B cell (primary cell): ENCODE measurements around the gene EPB41L4B. TPM values are rescaled to one million over a fixed set of nuclear protein-coding genes. Genes with fewer than 3 reads are reported as not detected.

ENCODE experiments used
- ATAC-seq: fragments of 200-7000 bp; cut with Tn5 transposase; one replicate; pipeline ENCODE4 v1.10.0; 2021; ENCODE audit warnings: low read depth, mild to moderate bottlenecking, moderate number of reproducible peaks, moderate library complexity
- CTCF ChIA-PET: fragments of 350-600 bp; sonication (Branson Sonifier 250); formaldehyde crosslinking; loops from one replicate; lab custom pipeline; 2021; ENCODE audit warnings: antibody characterized with exemption, inconsistent platforms; lab: Charles Lee
- POLR2A ChIA-PET: fragments of 350-600 bp; sonication (Branson Sonifier 250); formaldehyde crosslinking; loops from one replicate; lab custom pipeline; 2021; ENCODE audit warnings: antibody characterized with exemption; lab: Charles Lee
- DNase-seq: peaks from one replicate; pipeline ENCODE4 v3.0.0; 2013
- H2AFZ ChIP-seq: 2 replicates; pipeline ENCODE4 v1.6.1; 2012; ENCODE audit warnings: mild to moderate bottlenecking, low read depth, low read length; ENCODE audit not compliant: insufficient read depth, poor library complexity, severe bottlenecking
- H3K27ac ChIP-seq, 2 donors: 1 replicate in 1 of 2; 2 replicates in 1 of 2; pipeline ENCODE4 v1.5.1; 2012 to 2013; ENCODE audit warnings: low read length in 2 of 2, mild to moderate bottlenecking in 2 of 2, moderate library complexity in 1 of 2
- H3K27me3 ChIP-seq, 4 experiments: fragments of 200-600 bp in 1 of 4; sonication (generic) in 1 of 4; replicated peaks in 1 of 4; 1 replicate in 2 of 4; 2 replicates in 2 of 4; pipeline versions ENCODE4 v1.6.1 to v1.7.0; 2013 to 2016; ENCODE audit warnings: low read length in 3 of 4, mild to moderate bottlenecking in 2 of 4, mixed read lengths in 1 of 4, moderate library complexity in 1 of 4; ENCODE audit not compliant: insufficient read depth in 4 of 4, control insufficient read depth in 3 of 4; ENCODE audit errors: control extremely low read depth in 1 of 4
- H3K36me3 ChIP-seq, 2 experiments: replicated peaks in 1 of 2; 1 replicate in 1 of 2; 2 replicates in 1 of 2; pipeline versions ENCODE4 v1.6.1 to v1.7.1; 2013; ENCODE audit warnings: low read length in 1 of 2; ENCODE audit not compliant: insufficient read depth in 2 of 2, control insufficient read depth in 1 of 2; ENCODE audit errors: control extremely low read depth in 1 of 2, extremely low read depth in 1 of 2
- H3K4me1 ChIP-seq, 2 donors: fragments of 200-600 bp in 1 of 2; sonication (generic) in 1 of 2; 1 replicate in 1 of 2; 2 replicates in 1 of 2; pipeline versions ENCODE4 v1.5.1 to v1.6.1; 2013 to 2017; ENCODE audit warnings: low read length in 2 of 2; ENCODE audit not compliant: control insufficient read depth in 2 of 2, insufficient read depth in 2 of 2
- H3K4me2 ChIP-seq: replicated peaks from 2 replicates; pipeline ENCODE3; 2012; ENCODE audit warnings: mild to moderate bottlenecking, low read depth, low read length; ENCODE audit not compliant: poor library complexity, severe bottlenecking
- H3K4me3 ChIP-seq, 5 experiments: fragments of 200-600 bp in 1 of 5; sonication (generic) in 1 of 5; 1 replicate in 3 of 5; 2 replicates in 2 of 5; pipeline versions ENCODE4 v1.5.1 to v1.7.0; 2011 to 2016; ENCODE audit warnings: low read length in 4 of 5, mild to moderate bottlenecking in 4 of 5, low read depth in 2 of 5, control low read depth in 1 of 5, moderate library complexity in 1 of 5; ENCODE audit not compliant: insufficient read depth in 1 of 5; ENCODE audit errors: control extremely low read depth in 1 of 5, extremely low read depth in 1 of 5
- H3K79me2 ChIP-seq: fragments of 200-600 bp; sonication (generic); one replicate; pipeline ENCODE4 v1.6.0; 2016; ENCODE audit warnings: low read length; ENCODE audit not compliant: control insufficient read depth, insufficient read depth
- H3K9ac ChIP-seq: fragments of 200-600 bp; sonication (generic); 2 replicates; pipeline ENCODE4 v1.6.1; 2017; ENCODE audit warnings: mild to moderate bottlenecking, low read length, moderate library complexity
- H3K9me3 ChIP-seq, 3 donors: one replicate each; pipeline versions ENCODE4 v1.6.1 to v1.7.1; 2013; ENCODE audit warnings: low read length in 2 of 3; ENCODE audit not compliant: control insufficient read depth in 2 of 3, insufficient read depth in 1 of 3; ENCODE audit errors: control extremely low read depth in 1 of 3
- H4K20me1 ChIP-seq: 2 replicates; pipeline ENCODE4 v1.6.0; 2012; ENCODE audit warnings: mild to moderate bottlenecking, low read length; ENCODE audit not compliant: insufficient read depth, control insufficient read depth, poor library complexity, severe bottlenecking
- H3K27ac Mint-ChIP-seq: one replicate; pipeline ENCODE4 v1.8.0; 2021; ENCODE audit warnings: mixed read lengths
- H3K27me3 Mint-ChIP-seq: one replicate; pipeline ENCODE4 v1.8.0; 2021; ENCODE audit warnings: mixed read lengths
- H3K4me1 Mint-ChIP-seq: one replicate; pipeline ENCODE4 v1.8.0; 2021; ENCODE audit warnings: mixed read lengths
- H3K4me3 Mint-ChIP-seq: one replicate; pipeline ENCODE4 v1.8.0; 2021; ENCODE audit warnings: mixed read lengths
- H3K9me3 Mint-ChIP-seq: one replicate; pipeline ENCODE4 v1.8.0; 2022; ENCODE audit warnings: mixed read lengths; ENCODE audit not compliant: insufficient read depth
- CTCF ChIP-seq: fragments of 200-600 bp; IDR thresholded peaks from one replicate; pipeline ENCODE4 v1.8.0; 2022; ENCODE audit warnings: antibody characterized with exemption, mild to moderate bottlenecking
- EZH2 ChIP-seq: IDR thresholded peaks from 2 replicates; pipeline ENCODE4 v1.6.1; 2012; ENCODE audit warnings: borderline replicate concordance, low read depth, mild to moderate bottlenecking, moderate library complexity, low read length; ENCODE audit not compliant: insufficient read depth, poor library complexity, severe bottlenecking
- whole genome bisulfite sequencing: methylation state at CpG from one replicate; pipeline ENCODE4 v1.1.5; 2013; ENCODE audit warnings: missing lambda C conversion rate; ENCODE audit not compliant: insufficient coverage; 5-methylcytosine and 5-hydroxymethylcytosine counted together
- intact Hi-C: fragments of 100-400 bp; cut with micrococcal nuclease; formaldehyde crosslinking; loops from one replicate; pipeline ENCODE4 v1.10.0; 2022
- polyA plus RNA-seq: library from polyadenylated mRNA; depleted of rRNA; stranded (reverse); fragments of >200 nt; gene quantifications from 2 replicates; pipeline ENCODE4 v1.2.3, GENCODE V29; 2012
- total RNA-seq, 2 donors: library from RNA; stranded (reverse); fragments of 120-200 nt in 1 of 2; gene quantifications; 1 replicate in 1 of 2; 2 replicates in 1 of 2; pipeline versions ENCODE4 v1.2.3 to v1.2.4, GENCODE V29; 2013 to 2022

EPB41L4B gene
- total and polyA plus RNA-seq, 2 donors (not counting 1 experiment from before 2014, with no cell fraction given): 2.9 TPM; not detected in 1

DNA sequence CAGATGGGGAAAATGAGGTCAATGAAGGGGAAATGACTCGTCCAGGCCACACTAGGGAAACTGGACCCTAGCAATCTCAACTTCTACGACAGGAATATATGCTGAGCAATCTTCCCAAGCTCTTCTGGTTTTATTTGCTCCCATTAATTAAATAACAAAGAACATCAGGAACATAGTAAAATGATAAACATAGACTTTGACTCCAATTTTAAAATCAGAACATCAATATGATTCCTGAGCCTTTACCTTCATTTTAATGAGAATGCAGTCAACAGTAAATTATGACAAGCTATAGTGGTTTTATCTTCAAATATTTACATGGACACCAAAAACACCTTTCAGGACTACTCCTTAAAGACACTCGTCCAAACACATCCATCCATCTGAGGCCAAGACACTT, 79.7 kb downstream of the EPB41L4B start:
- intact Hi-C loops: no loop called here
- no peak overlapping the region for H3K27ac Mint-ChIP-seq
- TF ChIP-seq EZH2: no peak
- TF ChIP-seq CTCF: no peak
- WGBS: no CpG with 5 or more reads among the region's 3 CpGs
- Histone ChIP-seq H3K4me1 (no peaks in the 10 kb centered on the region), H3K4me2 (no peak overlapping the region), H3K79me2 (no peaks in the 10 kb centered on the region), H3K4me3 (no peak overlapping the region), H3K36me3 (no peaks in the 10 kb centered on the region), H4K20me1 (no peaks in the 10 kb centered on the region), H3K9me3 (no peaks in the 10 kb centered on the region), H3K27ac (no peak overlapping the region), H3K9ac (no peak overlapping the region), H3K27me3 (peaks cover 0 to 29% (median 4%) of the 10 kb centered on the region in 4 experiments), H2AFZ (no peak overlapping the region)
- H3K4me3 Mint-ChIP-seq: no peak overlapping the region
- no peaks in the 10 kb centered on the region for H3K4me1 Mint-ChIP-seq
- no peaks in the 10 kb centered on the region for H3K9me3 Mint-ChIP-seq
- POLR2A ChIA-PET: no interaction called here
- no peak for ATAC-seq
- no peak for DNase-seq
- peaks cover 41% of the 10 kb centered on the region for H3K27me3 Mint-ChIP-seq
- CTCF ChIA-PET: interaction anchor here (3.6 kb wide), 1 partner anchor 229 kb away, joined by 13 read pairs; no protein-coding TSS in a partner anchor

DNA sequence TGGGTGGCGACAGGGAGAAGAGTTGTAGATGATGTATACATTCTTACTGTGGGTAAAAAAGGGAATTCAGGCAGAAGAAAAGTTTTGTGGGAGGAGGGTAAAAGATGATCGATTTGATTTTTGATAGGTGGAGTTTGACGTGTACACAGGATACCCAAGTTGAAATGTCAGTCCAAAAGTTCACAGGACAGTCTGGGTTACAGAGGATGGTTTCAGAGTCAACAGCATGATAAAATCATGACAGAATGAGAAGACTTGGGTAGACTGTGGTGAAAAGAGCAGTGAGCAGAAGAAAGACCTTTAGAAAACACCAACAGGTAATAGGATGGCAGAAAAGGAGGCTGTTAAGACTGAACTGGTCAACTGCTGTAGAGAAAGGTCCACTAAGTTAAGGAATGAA, 81.6 kb downstream of the EPB41L4B start:
- WGBS: 93% methylated on average over 3 of the region's 3 CpGs
- TF ChIP-seq CTCF (no peak), EZH2 (no peak)
- Histone ChIP-seq H3K4me3 (no peak overlapping the region), H3K9ac (no peak overlapping the region), H3K79me2 (no peaks in the 10 kb centered on the region), H3K4me2 (no peak overlapping the region), H2AFZ (no peak overlapping the region), H3K9me3 (no peaks in the 10 kb centered on the region), H3K4me1 (no peaks in the 10 kb centered on the region), H3K27me3 (peaks cover 0 to 21% (median 0%) of the 10 kb centered on the region in 4 experiments), H4K20me1 (no peaks in the 10 kb centered on the region), H3K36me3 (no peaks in the 10 kb centered on the region), H3K27ac (no peak overlapping the region)
- ChIA-PET POLR2A (no interaction called here), CTCF (no interaction called here)
- DNase-seq (no peak), ATAC-seq (no peak)
- Mint-ChIP-seq H3K9me3 (no peaks in the 10 kb centered on the region), H3K4me3 (no peak overlapping the region), H3K27me3 (peaks cover 45% of the 10 kb centered on the region), H3K27ac (no peak overlapping the region), H3K4me1 (no peaks in the 10 kb centered on the region)
- intact Hi-C loops: no loop called here
